AG09309 (cell line): Measurements from ENCODE around the gene RNU1-4.
"Not testable (repeated sequence)": the region's sequence is repeated elsewhere in the genome, so short reads cannot be mapped to it uniquely, and the experiment has no call there.

Source experiments
- DNase-seq: peaks from one replicate; pipeline ENCODE4 v3.0.0-alpha.2; 2010; ENCODE audit warnings: low read depth
- H3K4me3 ChIP-seq: 2 replicates; pipeline ENCODE4 v1.5.1; 2011; ENCODE audit warnings: mild to moderate bottlenecking, low read depth, low read length, moderate library complexity; ENCODE audit not compliant: control insufficient read depth

Gene RNU1-4

DNA sequence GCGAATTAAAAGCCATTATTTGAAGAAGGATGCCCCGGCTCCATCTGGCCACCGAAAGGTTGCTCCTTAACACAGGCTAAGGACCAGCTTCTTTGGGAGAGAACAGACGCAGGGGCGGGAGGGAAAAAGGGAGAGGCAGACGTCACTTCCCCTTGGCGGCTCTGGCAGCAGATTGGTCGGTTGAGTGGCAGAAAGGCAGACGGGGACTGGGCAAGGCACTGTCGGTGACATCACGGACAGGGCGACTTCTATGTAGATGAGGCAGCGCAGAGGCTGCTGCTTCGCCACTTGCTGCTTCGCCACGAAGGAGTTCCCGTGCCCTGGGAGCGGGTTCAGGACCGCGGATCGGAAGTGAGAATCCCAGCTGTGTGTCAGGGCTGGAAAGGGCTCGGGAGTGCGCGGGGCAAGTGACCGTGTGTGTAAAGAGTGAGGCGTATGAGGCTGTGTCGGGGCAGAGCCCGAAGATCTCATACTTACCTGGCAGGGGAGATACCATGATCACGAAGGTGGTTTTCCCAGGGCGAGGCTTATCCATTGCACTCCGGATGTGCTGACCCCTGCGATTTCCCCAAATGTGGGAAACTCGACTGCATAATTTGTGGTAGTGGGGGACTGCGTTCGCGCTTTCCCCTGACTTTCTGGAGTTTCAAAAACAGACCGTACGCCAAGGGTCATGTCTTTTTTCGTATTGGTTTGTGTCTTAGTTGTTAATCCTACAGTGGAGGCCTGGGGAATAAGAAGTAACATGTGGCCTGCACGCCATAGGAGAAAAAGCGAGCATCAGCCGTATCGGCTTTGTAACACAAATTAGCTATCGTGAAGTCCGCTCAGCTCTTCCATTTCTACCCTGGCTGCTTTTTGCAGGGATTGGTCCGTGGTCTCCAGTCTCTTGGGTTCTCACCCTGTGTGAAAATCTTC, at the start of gene RNU1-4:
Gene RNU1-4, plus strand, starts transcription at position 470 of the 918 bp plus-strand sequence.
- H3K4me3 ChIP-seq, DNase-seq: not testable (repeated sequence)

- H3K4me3 ChIP-seq: not testable (repeated sequence)
Observed at GRCh38 chr1:16690971-16691682, 49.2 kb upstream of the RNU1-4 start.

DNA sequence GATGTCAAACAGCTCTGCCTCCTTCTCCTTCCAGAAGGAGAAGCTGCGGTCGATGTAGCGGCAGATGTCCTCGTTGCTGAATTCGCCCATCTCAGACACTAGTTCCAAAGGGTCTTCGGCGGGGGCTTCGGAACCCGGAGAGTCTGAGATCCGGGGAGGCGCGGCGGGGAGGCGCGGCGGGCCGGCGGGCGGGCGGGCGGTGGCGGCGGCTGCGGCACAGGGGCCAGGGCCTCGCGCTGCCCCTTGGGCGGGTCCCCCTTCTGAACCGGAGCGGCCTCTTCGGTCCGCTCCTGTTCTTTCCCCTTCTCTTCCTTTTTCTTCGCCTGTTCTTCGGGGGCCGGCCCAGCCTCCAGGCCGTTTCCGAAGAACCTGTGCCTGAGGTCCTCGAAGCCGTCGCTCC, 48.0 kb upstream of the RNU1-4 start:
- H3K4me3 ChIP-seq, DNase-seq: not testable (repeated sequence)

More at GRCh38 chr1:16690971-16691682, 49.2 kb upstream of the RNU1-4 start:
- DNase-seq: not testable (repeated sequence)

GRCh38 chr1:16692717-16693448, 47.4 kb upstream of the RNU1-4 start:
- DNase-seq, H3K4me3 ChIP-seq: not testable (repeated sequence)

DNA sequence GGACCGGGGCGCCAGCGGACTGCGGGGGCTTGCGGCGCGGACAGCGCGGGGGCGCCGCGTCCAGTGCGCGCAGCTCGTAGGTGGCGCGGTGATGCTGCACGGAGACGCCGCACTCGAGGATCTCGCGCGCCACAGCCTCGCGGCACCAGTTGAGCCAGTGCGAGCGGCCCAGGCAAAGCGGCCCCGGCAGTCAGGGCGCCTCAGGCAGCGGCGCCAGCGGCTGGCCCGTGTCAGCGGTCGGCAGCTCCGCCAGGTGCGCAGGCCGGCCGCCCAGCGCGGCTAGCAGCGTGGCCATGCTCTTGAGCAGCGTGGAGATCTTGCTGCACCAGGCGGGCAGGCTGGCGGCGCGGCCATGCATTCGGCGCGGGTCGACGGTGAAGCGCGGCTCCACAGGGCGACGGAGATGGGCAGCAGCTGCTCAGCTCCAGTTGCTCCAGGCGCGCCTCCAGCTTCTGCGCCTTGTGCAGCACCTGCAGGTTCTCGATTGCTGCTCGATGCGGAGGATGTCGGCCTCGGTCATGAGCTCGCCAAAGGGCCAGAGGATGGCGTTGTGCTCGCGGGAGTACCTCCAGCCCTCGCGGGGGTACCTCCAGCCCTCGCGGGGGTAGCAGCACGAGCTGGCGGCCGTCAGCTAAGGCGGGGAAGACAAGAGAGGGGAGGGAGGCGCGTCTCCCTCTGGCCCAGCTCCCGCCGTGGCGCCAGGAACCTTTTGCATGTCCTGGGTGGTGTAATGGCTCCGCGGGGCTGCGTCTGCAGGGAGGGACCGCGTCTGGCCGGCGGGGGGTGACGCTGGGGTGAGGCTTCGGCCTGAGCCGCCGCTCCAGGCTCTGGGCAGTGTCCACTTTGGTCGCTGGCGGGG, 46.6 kb upstream of the RNU1-4 start:
- not testable (repeated sequence) for H3K4me3 ChIP-seq, DNase-seq

- not testable (repeated sequence) for H3K4me3 ChIP-seq, DNase-seq
Observed at GRCh38 chr1:16694308-16694702, 46.0 kb upstream of the RNU1-4 start.

- not testable (repeated sequence) for DNase-seq, H3K4me3 ChIP-seq
Observed at GRCh38 chr1:16696507-16697150, 43.7 kb upstream of the RNU1-4 start.

DNA sequence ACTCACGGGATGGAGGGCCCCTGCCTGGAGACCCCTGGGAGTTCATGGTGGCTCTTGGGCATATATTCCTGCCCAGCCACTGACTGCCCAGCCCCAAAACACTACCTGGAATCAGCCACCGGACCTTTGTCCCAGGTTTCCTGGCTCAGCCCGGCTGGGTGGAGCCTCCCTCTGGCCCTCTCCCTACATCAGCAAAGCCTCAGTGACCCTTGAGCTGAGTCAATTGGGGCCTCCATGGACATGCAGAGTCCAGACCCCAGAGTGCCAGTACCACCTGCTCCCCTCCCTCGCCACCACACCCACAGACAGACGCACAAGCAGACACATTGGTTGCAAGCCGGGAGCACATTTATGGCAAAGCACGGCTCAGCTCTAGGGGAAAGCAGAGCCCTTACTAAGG, 43.2 kb upstream of the RNU1-4 start:
- not testable (repeated sequence) for H3K4me3 ChIP-seq, DNase-seq

DNA sequence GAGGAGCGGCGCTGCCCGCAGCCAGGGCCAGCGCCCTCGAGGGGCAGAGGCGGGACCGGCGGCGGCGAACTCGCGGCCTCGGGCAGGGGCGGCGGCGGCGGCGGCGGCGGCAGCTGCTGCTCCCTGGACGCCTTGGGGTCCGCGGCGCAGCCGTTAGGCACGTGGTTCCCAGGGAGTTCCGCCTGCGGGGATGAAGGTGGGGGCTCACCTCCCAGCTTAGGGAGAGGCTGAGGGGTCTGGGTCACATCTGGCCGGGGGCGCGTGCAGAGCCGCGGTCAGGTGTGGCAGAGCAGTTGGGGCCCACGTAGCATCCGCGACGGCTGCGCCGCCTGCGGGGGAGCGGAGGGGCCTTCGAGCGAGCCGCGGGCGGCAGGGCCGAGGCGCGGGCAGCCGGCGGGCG, 40.9 kb upstream of the RNU1-4 start:
- H3K4me3 ChIP-seq, DNase-seq: not testable (repeated sequence)

DNA sequence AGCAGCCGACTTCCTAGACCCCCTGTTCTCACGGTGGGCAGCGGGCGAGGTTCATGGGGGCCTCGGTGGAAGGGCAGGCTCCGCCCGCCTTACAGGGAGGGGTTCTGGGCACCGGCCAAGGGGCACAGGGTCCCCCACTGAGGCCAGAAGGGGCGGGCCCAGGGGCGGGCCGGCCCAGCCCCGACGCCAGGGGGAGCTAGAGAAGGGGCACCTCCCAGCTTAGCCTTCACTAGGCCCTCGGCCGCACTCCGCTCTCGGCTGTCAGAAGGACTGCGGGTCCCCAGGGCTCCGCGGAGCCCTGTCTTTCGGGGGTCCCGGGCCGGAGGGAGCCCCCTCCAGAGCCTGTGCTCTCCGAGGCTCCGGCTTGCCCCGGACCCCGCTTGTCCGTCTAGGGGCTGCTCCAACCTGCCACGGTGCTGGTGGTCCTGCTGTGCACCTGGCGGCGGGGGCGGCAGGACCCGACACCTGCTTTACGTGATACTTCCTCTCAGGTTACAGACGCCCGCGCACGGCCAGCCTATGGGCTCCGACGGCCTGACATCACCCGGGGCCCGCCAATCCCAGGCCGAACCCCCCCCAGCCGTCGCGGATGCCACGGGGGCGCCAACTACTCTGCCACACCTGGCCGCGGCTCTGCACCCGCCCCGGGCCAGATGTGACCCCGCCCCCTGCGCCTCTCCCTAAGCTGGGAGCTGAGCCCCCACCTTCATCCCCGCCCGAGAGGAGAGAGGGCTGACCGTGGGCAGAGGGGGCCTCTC, 40.0 kb upstream of the RNU1-4 start:
- not testable (repeated sequence) for H3K4me3 ChIP-seq, DNase-seq

GRCh38 chr1:16701189-16701588, 39.1 kb upstream of the RNU1-4 start:
- not testable (repeated sequence) for DNase-seq, H3K4me3 ChIP-seq

GRCh38 chr1:16702280-16702679, 38.0 kb upstream of the RNU1-4 start:
- DNase-seq, H3K4me3 ChIP-seq: not testable (repeated sequence)

- not testable (repeated sequence) for H3K4me3 ChIP-seq, DNase-seq
Observed at GRCh38 chr1:16703141-16703540, 37.2 kb upstream of the RNU1-4 start.

GRCh38 chr1:16703602-16704001, 36.7 kb upstream of the RNU1-4 start:
- DNase-seq, H3K4me3 ChIP-seq: not testable (repeated sequence)

GRCh38 chr1:16704076-16704475, 36.2 kb upstream of the RNU1-4 start:
- not testable (repeated sequence) for H3K4me3 ChIP-seq, DNase-seq

GRCh38 chr1:16704502-16705100, 35.7 kb upstream of the RNU1-4 start:
- H3K4me3 ChIP-seq, DNase-seq: not testable (repeated sequence)
